HG02798 (cell line): ENCODE data around the gene RAD51B.

Experiments used
- ATAC-seq: cut with Tn5 transposase; IDR thresholded peaks from one replicate; pipeline ENCODE4 v1.9.1; 2021; ENCODE audit warnings: mild to moderate bottlenecking; ENCODE audit not compliant: unreplicated experiment, poor library complexity

Gene RAD51B

GRCh38 chr14:68598621-68599447 is 779.3 kb downstream of the RAD51B start:
- ATAC-seq = no peak

GRCh38 chr14:68599896-68600610 is 780.5 kb downstream of the RAD51B start:
- no peak for ATAC-seq

GRCh38 chr14:68602507-68602906 is 782.9 kb downstream of the RAD51B start:
- ATAC-seq = no peak

- ATAC-seq = no peak
These were observed 784.2 kb downstream of the RAD51B start for GRCh38 chr14:68603533-68604360.

GRCh38 chr14:68604361-68604730 is 784.8 kb downstream of the RAD51B start:
- no peak for ATAC-seq

GRCh38 chr14:68604822-68605221 is 785.2 kb downstream of the RAD51B start:
- no peak for ATAC-seq

GRCh38 chr14:68606176-68606575 is 786.6 kb downstream of the RAD51B start:
- no peak for ATAC-seq

- no peak for ATAC-seq
These were observed 787.1 kb downstream of the RAD51B start for GRCh38 chr14:68606644-68607043.

- no peak for ATAC-seq
These were observed 787.7 kb downstream of the RAD51B start for GRCh38 chr14:68607081-68607866.

GRCh38 chr14:68607867-68608573 is 788.4 kb downstream of the RAD51B start:
- ATAC-seq = no peak

- no peak for ATAC-seq
These were observed 789.0 kb downstream of the RAD51B start for GRCh38 chr14:68608574-68608962.

GRCh38 chr14:68609012-68609411 is 789.4 kb downstream of the RAD51B start:
- ATAC-seq = no peak

- no peak for ATAC-seq
These were observed 790.7 kb downstream of the RAD51B start for GRCh38 chr14:68610251-68610793.

GRCh38 chr14:68611599-68611998 is 792.0 kb downstream of the RAD51B start:
- no peak for ATAC-seq

- ATAC-seq = no peak
These were observed 792.5 kb downstream of the RAD51B start for GRCh38 chr14:68612049-68612448.

- no peak for ATAC-seq
These were observed 796.8 kb downstream of the RAD51B start for GRCh38 chr14:68616221-68616902.

GRCh38 chr14:68619790-68620574 is 800.4 kb downstream of the RAD51B start:
- no peak for ATAC-seq
